Mucosa of rectum (tissue), 2 donors: ENCODE data around the gene RPL26.
"Not testable (repeated sequence)": the region's sequence is repeated elsewhere in the genome, so short reads cannot be mapped to it uniquely, and the experiment has no call there.

Source experiments
- H3K27ac ChIP-seq, 2 donors: one replicate each; pipeline ENCODE4 v1.7.0; 2013; ENCODE audit warnings: inconsistent platforms in 2 of 2, low read depth in 2 of 2, low read length in 2 of 2
- H3K27me3 ChIP-seq, 2 donors: one replicate each; pipeline ENCODE4 v1.7.0; 2013; ENCODE audit warnings: low read length in 2 of 2; ENCODE audit not compliant: control insufficient read depth in 2 of 2, insufficient read depth in 2 of 2
- H3K36me3 ChIP-seq, 2 donors: one replicate each; pipeline ENCODE4 v1.7.0; 2013; ENCODE audit warnings: low read length in 2 of 2; ENCODE audit not compliant: control insufficient read depth in 2 of 2, insufficient read depth in 2 of 2
- H3K4me1 ChIP-seq, 2 donors: one replicate each; pipeline ENCODE4 v1.7.0; 2013; ENCODE audit warnings: low read length in 2 of 2, mild to moderate bottlenecking in 1 of 2; ENCODE audit not compliant: control insufficient read depth in 2 of 2, insufficient read depth in 2 of 2
- H3K4me3 ChIP-seq, 2 donors: one replicate each; pipeline ENCODE4 v1.7.0; 2013; ENCODE audit warnings: low read length in 2 of 2
- H3K9ac ChIP-seq, 2 donors: one replicate each; pipeline ENCODE4 v1.7.0; 2013; ENCODE audit warnings: low read length in 2 of 2, low read depth in 1 of 2, mild to moderate bottlenecking in 1 of 2
- H3K9me3 ChIP-seq, 2 donors: one replicate each; pipeline ENCODE4 v1.7.0; 2013; ENCODE audit warnings: low read length in 2 of 2; ENCODE audit not compliant: control insufficient read depth in 2 of 2
- donor health status: healthy.
- donor health status: Normal muscosa, but diverticular disease.

The RPL26 gene

GRCh38 chr17:8382880-8383142 is 182 bp downstream of the RPL26 start:
- Histone ChIP-seq H3K4me3 (peak overlapping the region; percentile 83 to 96), H3K36me3 (peaks cover 27 to 32% of the 10 kb centered on the region in 2 donors), H3K9ac (peak overlapping the region; percentile 72 to 93), H3K27ac (peak overlapping the region; percentile 62 to 94), H3K4me1 (peaks cover 16 to 21% of the 10 kb centered on the region in 2 donors), H3K9me3 (no peaks in the 10 kb centered on the region), H3K27me3 (no peaks in the 10 kb centered on the region)

- Histone ChIP-seq H3K27me3 (no peaks in the 10 kb centered on the region), H3K4me1 (peaks cover 16 to 21% of the 10 kb centered on the region in 2 donors), H3K9ac (peak overlapping the region; percentile 72 to 93), H3K9me3 (no peaks in the 10 kb centered on the region), H3K36me3 (peaks cover 27 to 37% of the 10 kb centered on the region in 2 donors), H3K27ac (peak overlapping the region; percentile 62 to 94), H3K4me3 (peak overlapping the region; percentile 83 to 96)
Measured at GRCh38 chr17:8382052-8382879, 727 bp downstream of the RPL26 start.

DNA sequence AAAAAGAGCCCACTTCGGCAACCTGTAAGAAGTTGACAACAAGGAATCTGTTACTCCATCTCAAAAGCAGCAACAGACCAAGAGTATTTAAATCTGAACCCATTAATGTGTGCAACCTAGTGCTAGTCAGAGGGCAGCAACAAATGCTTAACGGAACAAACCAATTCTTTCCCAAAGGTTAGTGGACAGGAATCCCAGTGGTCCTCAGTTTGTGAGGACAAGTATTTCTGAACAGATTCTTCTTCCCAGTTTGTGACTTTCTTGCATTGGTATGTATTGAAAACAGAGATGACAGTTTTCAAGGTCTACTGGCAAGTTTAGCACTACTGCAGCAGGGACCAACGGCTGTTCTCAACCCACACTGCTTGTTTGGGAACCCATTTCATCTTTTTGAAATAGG is 2.9 kb downstream of the RPL26 start:
- peaks cover 33 to 34% of the 10 kb centered on the region in 2 donors for H3K4me1 ChIP-seq
- peaks cover 27 to 41% of the 10 kb centered on the region in 2 donors for H3K36me3 ChIP-seq
- H3K27ac ChIP-seq, result no peak overlapping the region
- no peak overlapping the region for H3K9ac ChIP-seq
- H3K27me3 ChIP-seq, result no peaks in the 10 kb centered on the region
- no peaks in the 10 kb centered on the region for H3K9me3 ChIP-seq
- H3K4me3 ChIP-seq, result no peak overlapping the region

DNA sequence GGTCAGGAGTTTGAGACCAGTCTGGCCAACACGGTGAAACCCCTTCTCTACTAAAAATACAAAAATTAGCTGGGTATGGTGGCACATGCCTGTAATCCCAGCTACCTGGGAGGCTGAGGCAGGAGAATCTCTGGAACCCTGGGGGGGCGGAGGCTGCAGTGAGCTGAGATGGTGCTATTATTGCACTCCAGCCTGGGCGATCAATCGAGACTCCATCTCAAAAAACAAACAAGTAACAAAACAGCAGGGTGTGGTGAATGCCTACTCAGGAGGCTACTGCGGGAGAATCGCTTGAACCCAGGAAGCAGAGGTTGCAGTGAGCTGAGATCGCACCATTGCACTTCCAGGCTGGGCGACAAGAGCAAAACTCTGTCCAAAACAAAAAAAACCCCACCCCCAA is 4.9 kb downstream of the RPL26 start:
- H3K27me3 ChIP-seq, H3K4me3 ChIP-seq, H3K27ac ChIP-seq, H3K9ac ChIP-seq, H3K9me3 ChIP-seq: not testable (repeated sequence)
- peaks cover 28 to 34% of the 10 kb centered on the region in 2 donors for H3K4me1 ChIP-seq
- H3K36me3 ChIP-seq, result peaks cover 27 to 41% of the 10 kb centered on the region in 2 donors

DNA sequence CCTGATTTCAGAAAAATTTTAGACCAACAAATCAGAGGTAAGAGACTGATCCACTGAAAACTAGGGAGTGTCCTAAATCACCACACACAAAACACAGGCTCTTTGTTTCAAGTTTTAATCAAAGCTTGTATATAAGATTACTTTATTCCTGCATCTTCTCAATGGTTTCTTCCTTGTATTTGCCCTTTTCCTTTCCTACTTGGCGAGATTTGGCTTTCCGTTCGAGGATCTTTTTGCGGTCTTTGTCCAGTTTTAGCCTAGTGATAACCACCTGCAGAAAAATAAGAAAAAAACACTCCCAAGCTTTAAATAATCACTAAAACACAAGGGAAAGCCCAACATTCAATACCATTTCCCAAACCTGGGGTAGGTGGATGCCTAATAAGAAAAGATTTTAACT is 5.6 kb downstream of the RPL26 start:
- Histone ChIP-seq H3K9me3 (no peaks in the 10 kb centered on the region), H3K27me3 (no peaks in the 10 kb centered on the region), H3K4me1 (peaks cover 28 to 34% of the 10 kb centered on the region in 2 donors), H3K9ac (no peak overlapping the region), H3K36me3 (peaks cover 27 to 41% of the 10 kb centered on the region in 2 donors), H3K4me3 (no peak overlapping the region), H3K27ac (peak overlapping the region in 1 of 2 donors; percentile 86)

GRCh38 chr17:8376271-8377067 is 6.5 kb downstream of the RPL26 start, which contains the start of gene KRABD2:
Gene KRABD2 (minus strand): TSS chr17:8376704.
- no peaks in the 10 kb centered on the region for H3K9me3 ChIP-seq

DNA sequence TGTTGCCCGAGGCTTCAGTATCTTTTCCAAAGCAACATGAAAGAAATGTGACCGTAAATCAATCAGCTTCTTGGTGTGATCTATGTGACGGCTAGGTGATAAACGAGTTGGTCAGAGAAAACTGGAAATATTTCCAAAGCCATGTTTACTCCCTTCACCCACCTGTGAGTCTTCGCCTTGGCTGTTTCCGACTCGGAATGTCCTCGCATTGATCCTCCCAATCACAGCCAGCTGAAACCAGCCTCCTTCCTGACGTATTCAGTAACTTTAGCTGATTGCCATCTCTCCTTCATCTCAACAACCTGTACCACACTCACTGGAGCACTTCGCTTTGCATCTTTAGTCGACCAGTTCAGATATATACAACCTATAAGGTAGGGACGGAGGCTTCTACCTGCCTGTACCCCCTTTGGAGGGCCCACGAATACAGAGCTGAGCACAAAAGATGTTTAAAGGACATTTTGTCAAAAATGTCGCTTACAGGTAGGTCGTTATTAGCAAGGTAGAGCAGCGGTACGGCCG is 7.2 kb downstream of the RPL26 start:
- Histone ChIP-seq H3K4me3 (peak overlapping the region; percentile 84 to 96), H3K27ac (peak overlapping the region; percentile 86 to 91), H3K4me1 (peaks cover 15 to 19% of the 10 kb centered on the region in 2 donors), H3K9ac (peak overlapping the region; percentile 85 to 90), H3K36me3 (peaks cover 27 to 37% of the 10 kb centered on the region in 2 donors), H3K27me3 (no peaks in the 10 kb centered on the region), H3K9me3 (no peaks in the 10 kb centered on the region)

More at GRCh38 chr17:8376271-8377067, 6.5 kb downstream of the RPL26 start, which contains the start of gene KRABD2:
- peak within 1 kb of the TSS; percentile 86 to 91 for H3K27ac ChIP-seq
- no peaks in the 10 kb centered on the region for H3K27me3 ChIP-seq
- peaks cover 21 to 25% of the 10 kb centered on the region in 2 donors for H3K4me1 ChIP-seq
- H3K9ac ChIP-seq, result peak within 1 kb of the TSS; percentile 85 to 90
- H3K4me3 ChIP-seq, result peak within 1 kb of the TSS; percentile 84 to 96
- H3K36me3 ChIP-seq, result peaks cover 30 to 41% of the 10 kb centered on the region in 2 donors

DNA sequence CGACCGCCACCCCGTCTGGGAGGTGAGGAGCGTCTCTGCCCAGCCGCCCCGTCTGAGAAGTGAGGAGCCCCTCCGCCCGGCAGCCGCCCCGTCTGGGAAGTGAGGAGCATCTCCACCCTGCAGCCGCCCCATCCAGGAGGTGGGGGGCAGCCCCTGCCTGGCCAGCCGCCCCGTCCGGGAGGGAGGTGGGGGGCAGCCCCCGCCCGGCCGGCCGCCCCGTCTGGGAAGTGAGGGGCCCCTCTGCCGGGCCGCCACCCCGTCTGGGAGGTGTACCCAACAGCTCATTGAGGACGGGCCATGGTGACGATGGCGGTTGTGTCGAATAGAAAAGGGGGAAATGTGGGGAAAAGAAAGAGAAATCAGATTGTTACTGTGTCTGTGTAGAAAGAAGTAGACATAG is 9.1 kb downstream of the RPL26 start:
- Histone ChIP-seq H3K36me3 (peaks cover 17 to 30% of the 10 kb centered on the region in 2 donors), H3K4me1 (peaks cover 12 to 17% of the 10 kb centered on the region in 2 donors)
- not testable (repeated sequence) for H3K27ac ChIP-seq, H3K27me3 ChIP-seq, H3K9me3 ChIP-seq, H3K9ac ChIP-seq, H3K4me3 ChIP-seq

GRCh38 chr17:8372422-8372821 is 10.6 kb downstream of the RPL26 start:
- Histone ChIP-seq H3K9ac (no peak overlapping the region), H3K4me1 (peaks cover 12 to 17% of the 10 kb centered on the region in 2 donors), H3K27me3 (no peaks in the 10 kb centered on the region), H3K27ac (no peak overlapping the region), H3K4me3 (no peak overlapping the region), H3K9me3 (no peaks in the 10 kb centered on the region), H3K36me3 (peaks cover 12 to 17% of the 10 kb centered on the region in 2 donors)

DNA sequence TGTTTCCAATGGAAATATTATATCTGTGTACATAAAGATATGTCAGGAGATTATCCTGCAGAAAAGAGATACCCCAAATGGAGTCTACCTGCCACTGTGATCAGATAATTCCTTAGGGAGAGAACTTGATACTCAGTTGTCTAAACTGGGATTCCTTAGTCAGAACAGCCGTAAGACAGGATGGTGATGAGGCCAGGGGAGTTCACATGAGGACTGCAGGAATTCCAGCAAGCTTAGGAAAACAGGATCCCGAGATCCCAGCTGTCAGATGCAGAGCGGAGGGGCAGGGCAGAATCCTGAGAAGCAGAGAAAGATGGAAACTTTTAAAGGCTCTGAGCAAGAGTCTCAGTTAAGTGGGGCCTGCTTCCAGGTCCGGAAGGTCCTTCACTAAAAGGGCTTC is 11.2 kb downstream of the RPL26 start:
- Histone ChIP-seq H3K9me3 (no peaks in the 10 kb centered on the region), H3K36me3 (peaks cover 12% of the 10 kb centered on the region in 2 donors), H3K27me3 (no peaks in the 10 kb centered on the region), H3K9ac (no peak overlapping the region), H3K4me1 (peaks cover 9 to 15% of the 10 kb centered on the region in 2 donors), H3K4me3 (no peak overlapping the region), H3K27ac (no peak overlapping the region)
